Measurements from ENCODE around the gene FAM20C. TPM values are rescaled to one million over a fixed set of nuclear protein-coding genes. Genes with fewer than 3 reads are reported as not detected.

FAM20C gene
- total RNA-seq, 1 experiment from 2014 or later = 62.6 TPM

GRCh38 chr7:235576-236395 lies 43.4 kb downstream of the FAM20C start:
- Histone ChIP-seq H3K18ac (ENCODE audit: insufficient read length, low read depth, low read length) (no peak overlapping the region), H3K79me2 (ENCODE audit: insufficient read depth, low read length) (peaks cover 4% of the 10 kb centered on the region; the same call in 1 of the 2 replicates), H3K9me3 (ENCODE audit: control insufficient read depth, low read depth, low read length) (no peaks in the 10 kb centered on the region), H2BK20ac (ENCODE audit: low read depth, low read length, poor library complexity, severe bottlenecking) (no peak overlapping the region), H3K56ac (ENCODE audit: insufficient read length, low read depth, low read length) (no peak overlapping the region), H3K27me3 (ENCODE audit: insufficient read depth, low read length) (no peaks in the 10 kb centered on the region), H2AK5ac (ENCODE audit: insufficient read length, low read length) (no peak overlapping the region), H2BK15ac (ENCODE audit: low read depth, low read length) (no peak overlapping the region), H3T11ph (ENCODE audit: low read length) (no peak overlapping the region), H4K5ac (ENCODE audit: insufficient read length, low read depth, low read length) (no peak overlapping the region), H3K79me1 (ENCODE audit: insufficient read depth, low read depth, low read length, poor library complexity, severe bottlenecking) (no peaks in the 10 kb centered on the region), H3K23ac (ENCODE audit: insufficient read length, low read depth, low read length) (no peak overlapping the region), H4K20me1 (ENCODE audit: control insufficient read depth, insufficient read depth, insufficient read length) (no peaks in the 10 kb centered on the region), H3K23me2 (ENCODE audit: insufficient read length, low read depth, low read length, poor library complexity, severe bottlenecking) (no peaks in the 10 kb centered on the region), H2BK5ac (ENCODE audit: insufficient read length, low read length) (no peak overlapping the region), H3K4me1 (ENCODE audit: insufficient read depth, low read length) (no peaks in the 10 kb centered on the region), H4K8ac (replicated peaks; ENCODE audit: insufficient read length, low read depth, low read length) (no peak overlapping the region), H3K27ac (ENCODE audit: insufficient read length, low read depth, low read length) (no peak overlapping the region), H3K4ac (ENCODE audit: low read depth, low read length) (no peak overlapping the region), H3K4me2 (ENCODE audit: insufficient read depth, insufficient read length, low read length) (no peak overlapping the region), H2AFZ (ENCODE audit: low read length) (no peak overlapping the region), H4K91ac (ENCODE audit: insufficient read length, low read depth, low read length) (no peak overlapping the region), H2BK120ac (ENCODE audit: low read depth, low read length, poor library complexity, severe bottlenecking) (no peak overlapping the region), H2BK12ac (ENCODE audit: insufficient read length, low read depth, low read length) (no peak overlapping the region), H3K14ac (ENCODE audit: insufficient read depth, low read length) (no peak overlapping the region), H3K9ac (ENCODE audit: extremely low read depth, insufficient read length, low read length) (no peak overlapping the region)
- Mint-ChIP-seq H3K27me3 (ENCODE audit: low read depth) (peaks cover 1% of the 10 kb centered on the region; the same call in 1 of the 2 replicates), H3K9me3 (peaks cover 0 to 3% of the 10 kb centered on the region in 2 experiments; a peak in 1 of 5 replicates), H3K4me1 (peaks cover 0 to 2% of the 10 kb centered on the region in 2 experiments; a peak in 1 of 4 replicates), H3K36me3 (ENCODE audit: insufficient read depth in 1 of 3, low read depth in 3 of 3) (peaks cover 0 to 15% (median 4%) of the 10 kb centered on the region in 3 experiments; a peak in 5 of 7 replicates), H3K27ac (no peak overlapping the region), H3K4me3 (no peak overlapping the region)
- DNase-seq = no peak
- WGBS (ENCODE audit: extremely low coverage, insufficient read length, low lambda C conversion rate) = no CpG with 5 or more reads among the region's 34 CpGs
- TF ChIP-seq CTCF (conservative IDR thresholded peaks at IDR 0.05) = no peak
